Endothelial cell (in vitro differentiated cells): ENCODE measurements around the gene ALG1. TPM values are rescaled to one million over a fixed set of nuclear protein-coding genes. Genes with fewer than 3 reads are reported as not detected.
"Not testable (repeated sequence)": the region's sequence is repeated elsewhere in the genome, so short reads cannot be mapped to it uniquely, and the experiment has no call there.

Experiments used
- DNase-seq: peaks from one replicate; pipeline ENCODE4 v3.0.0; 2021; ENCODE audit warnings: low spot score
- H3K27ac Mint-ChIP-seq: one replicate; pipeline ENCODE4 v1.8.0; 2021; ENCODE audit warnings: mixed read lengths, inconsistent platforms; ENCODE audit not compliant: unreplicated experiment
- H3K27me3 Mint-ChIP-seq: one replicate; pipeline ENCODE4 v1.8.0; 2021; ENCODE audit warnings: mild to moderate bottlenecking, moderate library complexity, mixed read lengths, inconsistent platforms; ENCODE audit not compliant: unreplicated experiment
- H3K36me3 Mint-ChIP-seq: one replicate; pipeline ENCODE4 v1.8.0; 2021; ENCODE audit warnings: mild to moderate bottlenecking, low read depth, mixed read lengths, inconsistent platforms; ENCODE audit not compliant: unreplicated experiment
- H3K4me1 Mint-ChIP-seq: one replicate; pipeline ENCODE4 v1.8.0; 2021; ENCODE audit warnings: mild to moderate bottlenecking, mixed read lengths, inconsistent platforms; ENCODE audit not compliant: unreplicated experiment
- H3K4me3 Mint-ChIP-seq: one replicate; pipeline ENCODE4 v1.8.0; 2021; ENCODE audit warnings: mild to moderate bottlenecking, mixed read lengths, inconsistent platforms; ENCODE audit not compliant: unreplicated experiment
- H3K9me3 Mint-ChIP-seq: one replicate; pipeline ENCODE4 v1.8.0; 2021; ENCODE audit warnings: mixed read lengths, inconsistent platforms; ENCODE audit not compliant: unreplicated experiment
- total RNA-seq: library from RNA; stranded (reverse); fragmentation: NEBNext Ultra II Directional; extraction: Animal tissue kit (Norgen Biotek cat#: 25700); gene quantifications from one replicate; pipeline ENCODE4 v1.2.1, GENCODE V29; 2021; ENCODE audit not compliant: unreplicated experiment

Gene ALG1
- total RNA-seq, 1 donor from 2014 or later = 21.0 TPM

GRCh38 chr16:5131467-5132004 is 59.9 kb downstream of the ALG1 start:
- H3K27me3 Mint-ChIP-seq, H3K4me1 Mint-ChIP-seq, DNase-seq, H3K4me3 Mint-ChIP-seq, H3K9me3 Mint-ChIP-seq, H3K27ac Mint-ChIP-seq, H3K36me3 Mint-ChIP-seq: not testable (repeated sequence)

- H3K27me3 Mint-ChIP-seq, H3K4me3 Mint-ChIP-seq, H3K27ac Mint-ChIP-seq, H3K4me1 Mint-ChIP-seq, H3K36me3 Mint-ChIP-seq, H3K9me3 Mint-ChIP-seq, DNase-seq: not testable (repeated sequence)
These were observed 61.4 kb downstream of the ALG1 start for GRCh38 chr16:5132915-5133600.

- not testable (repeated sequence) for DNase-seq, H3K36me3 Mint-ChIP-seq, H3K4me3 Mint-ChIP-seq, H3K9me3 Mint-ChIP-seq, H3K27me3 Mint-ChIP-seq, H3K27ac Mint-ChIP-seq, H3K4me1 Mint-ChIP-seq
These were observed 63.3 kb downstream of the ALG1 start for GRCh38 chr16:5134739-5135452.

Other genes with a start within 250 kb of the ALG1 start
- gene GLYR1, start 224.6 kb upstream of the ALG1 start, total RNA-seq = 111 TPM
- gene UBN1, start 224.4 kb upstream of the ALG1 start, total RNA-seq = 36.4 TPM
- 1.1 TPM for gene PPL, start 134.7 kb upstream of the ALG1 start, total RNA-seq
- 0.05 TPM for gene SEC14L5, start 113.5 kb upstream of the ALG1 start, total RNA-seq
- gene NAGPA, start 37.9 kb upstream of the ALG1 start, total RNA-seq = 10.2 TPM
- not detected for gene C16orf89, start 5.9 kb upstream of the ALG1 start, total RNA-seq
- gene EEF2KMT, start 26.0 kb downstream of the ALG1 start, total RNA-seq = 6.7 TPM